GM19193 (cell line): ENCODE results near the gene ERBB4.

Experiments
- POLR2A ChIP-seq: IDR thresholded peaks from 4 replicates; pipeline ENCODE4 v1.6.1; 2011; ENCODE audit not compliant: insufficient read depth, insufficient read length; ENCODE audit errors: extremely low read depth

The ERBB4 gene

DNA sequence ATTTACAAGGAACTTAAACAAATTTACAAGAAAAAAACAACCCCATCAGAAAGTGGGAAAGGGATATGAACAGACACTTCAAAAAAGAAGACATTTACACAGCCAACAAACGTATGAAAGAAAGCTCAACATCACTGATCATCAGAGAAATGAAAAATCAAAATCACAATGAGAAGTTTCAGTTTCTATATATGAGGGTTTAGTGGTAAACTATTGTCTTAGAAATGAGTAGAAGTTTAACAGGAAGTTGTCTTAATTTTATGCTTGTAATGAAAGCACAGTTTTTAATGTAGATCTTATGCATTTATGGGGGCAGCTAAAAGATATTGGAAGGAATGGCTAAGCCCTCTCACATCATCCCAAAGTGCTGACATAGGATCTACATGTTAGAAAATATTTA, 325.4 kb downstream of the ERBB4 start:
- TF ChIP-seq POLR2A: no peak

DNA sequence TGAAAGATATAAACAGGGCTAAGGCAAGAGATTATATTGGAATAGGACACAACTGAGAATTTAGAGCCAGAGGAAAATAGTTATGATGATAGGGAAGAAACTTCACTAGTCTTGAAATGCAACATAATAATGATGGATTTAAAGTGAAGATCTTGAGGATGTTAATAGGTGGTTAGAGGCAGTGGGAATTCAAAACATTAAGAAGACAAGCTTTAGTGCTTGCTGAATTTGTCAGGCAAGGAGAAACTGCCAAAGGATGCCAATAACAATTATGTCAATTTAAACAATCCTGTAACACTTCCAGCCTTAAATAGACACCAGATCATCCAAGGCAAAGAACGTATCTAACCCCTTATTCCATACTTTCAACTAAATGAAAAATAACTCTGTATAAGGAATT, 330.1 kb downstream of the ERBB4 start:
- no peak for TF ChIP-seq POLR2A

DNA sequence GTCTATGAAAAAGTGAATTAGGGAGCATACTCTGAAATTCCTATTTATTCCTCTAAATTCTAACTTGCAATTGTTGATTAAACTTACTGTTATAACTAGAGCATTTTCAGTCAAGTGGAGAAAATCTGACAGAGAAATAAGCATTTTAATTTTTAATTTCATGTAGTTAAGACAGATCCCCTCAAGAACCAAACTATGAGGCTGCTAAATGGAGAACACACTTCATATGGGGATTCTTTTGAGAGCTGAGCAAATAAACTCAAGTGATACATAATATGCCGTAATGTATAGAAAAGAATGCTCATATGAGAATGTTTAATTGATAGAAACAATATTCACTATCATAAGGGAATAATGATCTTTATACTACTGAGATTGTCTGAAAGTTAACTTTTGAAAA, 340.8 kb downstream of the ERBB4 start:
- no peak for TF ChIP-seq POLR2A

DNA sequence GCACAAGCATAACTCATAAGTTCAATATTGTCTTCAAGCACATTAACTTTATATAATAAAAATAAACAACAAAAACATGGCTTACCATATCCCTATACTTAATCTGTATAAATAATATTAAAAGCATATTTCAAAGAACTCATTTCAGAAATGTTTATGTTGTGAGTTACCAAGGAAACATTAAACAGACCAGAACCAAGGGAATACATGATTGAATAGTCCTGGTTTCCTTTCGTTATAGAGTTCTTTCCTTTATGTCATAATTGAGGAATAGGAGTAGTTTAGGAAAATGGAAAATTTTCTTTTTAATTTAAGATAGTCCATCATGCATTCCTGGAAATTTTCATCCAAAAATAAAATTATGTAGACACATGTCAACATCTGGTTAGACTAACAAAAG, 343.0 kb downstream of the ERBB4 start:
- no peak for TF ChIP-seq POLR2A

DNA sequence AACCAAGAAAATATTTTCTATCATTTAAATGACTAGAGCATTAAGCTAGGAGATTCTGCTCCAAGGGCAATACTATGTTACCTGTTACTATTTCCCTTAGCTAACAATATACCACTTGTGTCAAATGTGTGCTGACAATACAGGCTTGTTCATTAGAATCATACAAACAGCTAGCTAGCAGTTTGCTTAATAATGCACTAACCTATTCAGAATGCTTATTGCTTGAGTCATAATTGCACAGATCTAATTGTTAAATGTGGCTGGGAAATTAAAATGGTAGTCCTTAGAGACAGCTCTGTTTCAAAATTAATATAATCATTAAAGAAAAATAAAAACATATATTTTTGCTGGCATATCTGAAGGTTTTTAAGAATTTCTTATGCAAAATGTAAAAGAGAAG, 344.2 kb downstream of the ERBB4 start:
- no peak for TF ChIP-seq POLR2A

DNA sequence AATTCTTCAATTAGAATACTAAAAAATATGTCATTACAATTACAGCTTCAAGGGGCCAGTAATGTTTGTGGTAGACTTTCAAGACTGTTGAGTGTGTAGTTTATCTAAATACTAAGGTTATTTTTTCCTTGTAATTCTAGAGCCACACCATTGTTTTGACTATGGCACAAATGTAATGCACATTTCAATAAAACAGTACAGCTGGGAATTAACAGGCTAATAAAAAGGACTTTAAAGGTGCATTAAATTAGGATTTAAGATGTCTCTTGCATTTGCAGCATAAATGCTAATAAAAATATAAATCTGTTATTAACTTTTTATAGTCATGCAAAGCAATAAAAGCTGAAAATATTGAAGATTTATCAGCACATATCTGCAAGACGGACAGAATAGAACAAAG, 344.8 kb downstream of the ERBB4 start:
- TF ChIP-seq POLR2A: no peak

DNA sequence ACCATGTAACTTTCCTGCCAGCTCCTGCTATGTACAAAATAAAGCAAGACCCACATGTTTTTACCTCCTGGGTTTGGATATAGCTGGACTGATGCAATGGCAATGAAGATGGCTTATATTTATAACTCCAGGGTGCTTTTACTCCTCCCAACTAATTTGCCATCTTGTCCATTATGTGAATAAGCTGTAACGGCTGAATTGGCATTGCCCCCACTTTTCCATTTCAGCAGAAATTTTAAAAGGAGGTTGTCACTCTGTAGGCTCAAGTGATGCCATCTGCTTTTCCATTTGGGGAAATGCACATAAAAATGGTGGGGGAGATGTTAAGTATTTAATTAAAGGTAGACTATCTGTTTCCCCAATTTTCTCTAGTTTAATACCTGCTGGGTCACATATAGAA, 345.5 kb downstream of the ERBB4 start:
- no peak for TF ChIP-seq POLR2A

DNA sequence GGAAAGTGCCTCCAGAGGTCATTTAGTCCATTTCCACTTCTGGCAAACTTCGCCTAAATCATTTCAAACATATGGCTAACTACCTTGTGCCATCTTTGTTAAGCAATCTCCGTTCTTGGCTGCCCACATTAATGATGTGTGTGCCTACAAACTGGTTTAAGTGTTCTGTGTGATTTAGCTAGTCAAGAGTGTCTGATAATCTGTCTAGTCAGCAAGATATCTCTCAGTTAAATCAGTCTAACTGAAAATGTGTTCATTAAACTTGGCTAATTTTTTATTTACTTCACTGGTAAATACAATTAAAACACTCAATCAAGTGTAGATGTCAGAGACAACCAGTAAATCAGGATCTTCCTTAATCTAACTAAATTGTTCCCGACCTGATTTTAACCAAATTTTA, 352.4 kb downstream of the ERBB4 start:
- TF ChIP-seq POLR2A: no peak

DNA sequence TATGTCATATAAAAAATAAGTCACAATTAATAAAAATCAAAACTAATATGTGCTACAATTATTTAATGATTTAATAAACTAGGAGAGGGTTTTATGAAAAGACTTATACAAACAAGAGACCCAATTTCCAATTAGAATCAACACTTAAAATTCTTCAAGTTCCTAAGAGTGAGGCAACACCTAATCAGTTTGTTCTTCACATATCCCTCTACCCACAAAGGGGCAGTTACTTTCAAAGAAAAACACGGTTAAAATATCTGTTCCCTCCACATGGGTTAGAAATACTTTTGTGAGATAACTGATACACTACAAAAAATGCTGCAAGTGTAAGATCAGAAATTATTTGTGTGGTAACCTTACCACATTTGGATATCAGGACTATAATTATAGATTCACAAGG, 357.0 kb downstream of the ERBB4 start:
- TF ChIP-seq POLR2A: no peak

DNA sequence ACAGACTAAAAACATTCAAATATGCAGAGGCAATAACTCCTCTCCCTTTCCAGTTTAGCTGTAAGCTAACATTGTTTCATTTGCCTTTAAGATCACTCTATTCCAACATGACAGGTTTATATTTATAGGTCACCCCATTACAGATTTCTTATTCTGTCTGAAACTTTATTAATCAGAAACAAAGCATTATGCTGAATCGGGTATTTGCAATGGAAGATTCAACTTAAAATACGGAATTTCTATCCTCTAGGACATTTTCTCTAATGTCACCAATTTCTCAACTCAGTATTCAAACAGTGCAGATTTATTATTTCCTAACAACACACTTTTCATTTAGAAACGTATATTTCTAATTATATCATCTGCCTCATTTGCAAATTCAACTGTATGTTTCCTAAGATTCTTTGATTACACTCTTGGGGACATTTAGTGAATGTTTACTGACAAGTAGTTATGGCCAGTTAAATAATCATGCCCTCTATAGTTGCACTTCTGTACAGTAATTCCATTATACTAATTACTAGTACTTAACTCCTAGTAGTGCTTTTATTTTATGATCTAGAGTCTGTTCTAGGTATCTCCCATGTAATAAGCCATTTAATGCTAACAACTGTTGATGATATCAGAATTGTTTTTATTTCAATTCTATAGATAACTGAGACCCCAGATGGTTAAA, 358.1 kb downstream of the ERBB4 start:
- TF ChIP-seq POLR2A: no peak

DNA sequence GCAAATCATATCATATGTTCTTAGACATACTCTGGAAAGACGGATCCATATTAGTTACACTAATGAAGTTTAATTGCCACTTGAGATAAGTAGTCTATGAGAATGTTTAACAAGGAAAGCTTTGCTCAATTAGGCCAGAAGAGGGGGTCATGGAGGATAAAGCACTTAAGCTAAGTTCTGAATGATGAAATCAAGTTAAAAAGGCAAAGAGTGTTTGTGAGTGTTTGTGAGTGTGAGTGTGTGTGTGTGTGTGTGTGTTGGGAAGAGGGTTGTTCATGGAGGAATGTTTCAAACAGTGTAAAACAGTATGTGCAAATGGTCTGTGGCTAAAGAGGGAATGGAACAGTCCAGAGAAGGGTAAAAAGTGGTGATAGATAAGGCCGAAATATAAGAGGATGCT, 360.9 kb downstream of the ERBB4 start:
- no peak for TF ChIP-seq POLR2A

DNA sequence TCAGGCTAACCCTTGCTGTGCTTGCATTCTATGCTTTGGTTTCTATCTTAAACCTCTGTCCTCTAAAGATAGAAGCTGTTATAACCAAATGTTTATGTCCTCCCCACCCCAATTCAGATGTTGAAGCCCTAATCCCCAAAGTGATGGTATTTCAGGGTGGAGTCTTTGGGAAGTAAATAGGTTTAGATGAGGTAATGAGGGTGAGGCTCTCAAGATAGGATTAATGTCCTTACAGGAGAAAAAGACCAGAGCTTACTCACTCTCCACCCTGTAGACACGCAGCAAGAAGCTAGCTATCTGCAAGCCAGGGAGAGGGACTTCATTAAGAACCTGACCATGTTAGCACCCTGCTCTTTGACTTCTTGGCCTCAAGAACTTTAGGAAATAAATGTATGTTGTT, 362.5 kb downstream of the ERBB4 start:
- TF ChIP-seq POLR2A: no peak

DNA sequence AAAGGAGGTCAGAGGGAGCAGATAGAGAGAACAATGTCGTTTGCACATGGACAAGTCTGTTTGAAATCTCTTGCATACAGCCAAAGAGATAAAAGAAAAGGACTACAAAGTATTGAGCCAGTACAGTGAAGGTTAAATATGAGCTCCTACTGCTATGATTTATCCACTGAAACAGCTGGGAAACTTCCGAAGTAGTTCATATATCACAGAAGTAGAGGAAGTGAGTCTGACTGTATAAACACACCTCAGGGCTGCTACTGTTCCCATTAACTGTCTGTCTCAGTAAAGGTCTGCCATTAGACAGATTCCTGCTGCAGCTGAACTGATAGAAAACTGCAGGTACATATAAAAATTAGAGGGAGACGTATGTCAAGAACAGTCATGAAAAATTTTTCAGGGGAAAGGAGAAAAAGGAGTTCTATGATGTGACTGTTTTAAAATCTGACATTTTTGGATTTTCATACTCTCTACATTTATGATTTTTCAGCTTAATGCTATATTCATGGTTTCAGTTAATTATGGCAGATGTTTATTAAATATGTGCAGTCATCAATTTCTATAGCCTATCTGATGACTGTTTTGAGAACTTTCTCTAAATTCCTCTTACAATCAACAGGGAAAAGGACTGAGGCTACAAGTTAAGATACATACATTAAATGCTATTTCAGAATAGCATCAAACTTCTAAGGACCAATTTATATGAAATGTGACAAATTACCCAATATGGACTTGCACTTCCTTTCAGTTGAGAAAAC, 364.7 kb downstream of the ERBB4 start:
- TF ChIP-seq POLR2A: no peak

DNA sequence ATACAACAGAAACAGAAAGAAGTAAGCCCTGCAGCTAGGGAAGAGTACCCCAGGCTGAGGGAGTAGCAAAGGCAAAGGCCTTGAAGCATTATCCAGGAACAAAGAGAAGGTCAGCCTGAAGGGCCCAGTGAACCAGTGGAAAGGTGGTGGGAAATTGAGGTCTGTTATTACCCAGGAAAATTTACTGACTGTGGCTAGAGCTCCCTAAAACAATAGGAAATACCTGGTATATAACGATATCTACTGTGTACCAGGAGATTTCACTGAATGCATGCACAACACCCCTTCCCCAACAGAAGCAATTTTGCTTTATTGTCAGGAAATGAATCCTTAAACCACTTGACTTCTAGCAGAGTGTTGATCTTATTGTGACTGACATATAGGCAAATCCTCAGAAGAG, 365.3 kb downstream of the ERBB4 start:
- no peak for TF ChIP-seq POLR2A

DNA sequence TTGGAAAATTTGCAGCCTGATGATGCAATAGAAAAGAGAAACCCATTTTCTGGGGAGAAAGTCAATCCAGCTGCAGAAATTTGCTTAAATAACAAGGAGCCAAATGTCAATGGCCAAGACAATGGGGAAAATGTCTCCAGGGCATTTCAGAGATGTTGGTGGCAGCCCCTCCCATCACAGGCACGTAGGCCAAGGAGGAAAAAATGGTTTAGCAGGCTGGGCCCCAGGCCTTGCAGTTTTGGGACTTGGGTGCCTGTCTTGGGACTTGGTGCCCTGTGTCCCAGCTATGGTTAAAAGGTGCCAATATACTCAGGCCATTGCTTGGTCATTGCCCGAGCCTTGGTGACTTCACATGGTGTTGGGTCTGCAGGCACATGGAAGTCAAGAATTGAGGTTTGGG, 368.2 kb downstream of the ERBB4 start:
- no peak for TF ChIP-seq POLR2A

DNA sequence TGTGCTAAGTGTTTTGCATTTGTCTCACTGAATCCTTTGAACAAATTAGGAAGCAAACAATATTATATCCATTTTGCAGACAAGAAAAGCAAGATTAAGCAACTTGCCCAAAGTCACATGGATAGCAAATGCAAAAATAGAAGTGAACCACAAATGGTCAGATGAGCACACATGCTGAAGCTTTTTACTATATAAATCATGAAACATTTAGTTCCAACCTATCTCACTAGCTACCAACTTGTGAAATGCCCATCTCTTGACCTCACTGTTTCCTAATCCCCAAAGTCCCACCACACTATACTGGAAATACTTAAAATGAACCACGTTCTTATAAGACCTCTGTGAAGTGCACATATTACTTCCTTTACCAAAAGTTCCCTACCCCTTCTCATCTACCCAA, 380.5 kb downstream of the ERBB4 start:
- TF ChIP-seq POLR2A: no peak
